ENCODE measurements around the gene ETHE1. TPM values are rescaled to one million over a fixed set of nuclear protein-coding genes. Genes with fewer than 3 reads are reported as not detected.

ETHE1 gene
- 69.9 and 81.1 TPM in 2 replicates for total RNA-seq

- DNase-seq (ENCODE audit: low read depth, low spot score), result no peak
Measured at GRCh38 chr19:43526884-43527859, at the start of gene ETHE1. TSS of gene ETHE1 (minus strand) at chr19:43527201. CDS start at chr19:43527177, 24 bp downstream.

- DNase-seq (ENCODE audit: low read depth, low spot score), result no peak
Measured at GRCh38 chr19:43575955-43576878, 49.2 kb upstream of the ETHE1 start.

- peak; percentile 97 for DNase-seq (ENCODE audit: low read depth, low spot score)
Measured at GRCh38 chr19:43575156-43575950, 48.4 kb upstream of the ETHE1 start, which contains the start of the genes PINLYP and XRCC1. TSS of gene PINLYP (plus strand) at chr19:43575801. CDS start at chr19:43577192, 1,391 bp downstream. TSS of gene XRCC1 (minus strand) at chr19:43575527. CDS start at chr19:43575458, 69 bp downstream.

GRCh38 chr19:43574424-43575155 is 47.6 kb upstream of the ETHE1 start:
- peak; percentile 71 for DNase-seq (ENCODE audit: low read depth, low spot score)

- no peak for DNase-seq (ENCODE audit: low read depth, low spot score)
Measured at GRCh38 chr19:43572171-43572588, 45.2 kb upstream of the ETHE1 start.

- no peak for DNase-seq (ENCODE audit: low read depth, low spot score)
Measured at GRCh38 chr19:43570174-43570791, 43.3 kb upstream of the ETHE1 start.

GRCh38 chr19:43569657-43570056 is 42.7 kb upstream of the ETHE1 start:
- no peak for DNase-seq (ENCODE audit: low read depth, low spot score)

GRCh38 chr19:43564800-43565199 is 37.8 kb upstream of the ETHE1 start:
- no peak for DNase-seq (ENCODE audit: low read depth, low spot score)

- DNase-seq (ENCODE audit: low read depth, low spot score), result no peak
Measured at GRCh38 chr19:43563816-43564457, 36.9 kb upstream of the ETHE1 start.

GRCh38 chr19:43562698-43563241 is 35.8 kb upstream of the ETHE1 start:
- peak; percentile 63 for DNase-seq (ENCODE audit: low read depth, low spot score)

- DNase-seq (ENCODE audit: low read depth, low spot score), result no peak
Measured at GRCh38 chr19:43562226-43562697, 35.3 kb upstream of the ETHE1 start.

- no peak for DNase-seq (ENCODE audit: low read depth, low spot score)
Measured at GRCh38 chr19:43561139-43561970, 34.4 kb upstream of the ETHE1 start.

- DNase-seq (ENCODE audit: low read depth, low spot score), result no peak
Measured at GRCh38 chr19:43560687-43561086, 33.7 kb upstream of the ETHE1 start.

GRCh38 chr19:43555185-43555770 is 28.3 kb upstream of the ETHE1 start:
- DNase-seq (ENCODE audit: low read depth, low spot score), result no peak

- DNase-seq (ENCODE audit: low read depth, low spot score), result no peak
Measured at GRCh38 chr19:43554317-43554895, 27.4 kb upstream of the ETHE1 start.

- no peak for DNase-seq (ENCODE audit: low read depth, low spot score)
Measured at GRCh38 chr19:43553656-43554055, 26.7 kb upstream of the ETHE1 start.

GRCh38 chr19:43552616-43553015 is 25.6 kb upstream of the ETHE1 start:
- DNase-seq (ENCODE audit: low read depth, low spot score), result no peak

Measured in pulmonary artery endothelial cell (primary cell).